HG03469 (cell line): Measurements from ENCODE around the gene LNPEP.
A peak's percentile ranks its signal among the peaks of the same experiment; 100 is the strongest.

Source experiments
- ATAC-seq: cut with Tn5 transposase; IDR thresholded peaks from one replicate; pipeline ENCODE4 v1.9.1; 2021; ENCODE audit warnings: mild to moderate bottlenecking, moderate library complexity, moderate number of reproducible peaks; ENCODE audit not compliant: unreplicated experiment

LNPEP gene

DNA sequence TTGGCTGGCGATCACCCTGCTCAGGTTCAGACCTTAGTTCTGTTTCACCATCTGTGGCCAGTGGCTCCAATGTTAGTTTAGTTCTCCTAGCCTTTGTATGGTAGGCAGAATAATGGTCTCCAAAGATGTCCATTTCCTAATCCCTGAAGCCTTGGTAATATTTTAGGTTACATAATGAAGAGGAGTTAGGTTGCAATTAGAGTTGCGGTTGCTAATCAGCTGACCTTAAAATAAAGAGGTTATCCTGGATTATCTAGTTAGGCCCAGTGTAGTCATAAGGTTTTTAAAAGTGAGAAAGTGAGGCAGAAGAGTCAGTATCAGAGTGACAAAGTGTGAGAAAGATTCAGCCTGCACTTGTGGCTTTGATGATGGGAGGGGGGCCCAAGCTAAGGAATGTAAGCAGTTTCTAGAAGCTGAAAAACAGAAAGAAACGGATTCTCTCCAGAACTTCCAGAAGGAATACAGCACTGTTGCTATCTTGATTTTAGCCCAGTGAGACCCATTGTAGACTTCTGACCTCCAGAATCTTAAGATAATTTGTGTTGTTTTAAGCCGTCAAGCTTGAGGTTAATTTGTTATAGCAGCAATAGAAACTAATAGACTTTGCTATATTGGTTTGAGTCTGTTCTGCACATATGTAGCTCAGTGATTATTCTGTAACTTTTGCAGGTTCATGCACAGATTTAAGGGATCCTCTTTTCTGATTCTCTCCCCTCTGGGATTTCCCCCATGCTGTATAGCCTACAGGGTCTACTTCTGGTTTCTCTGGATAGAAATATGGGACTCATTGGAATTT is 21.6 kb downstream of the LNPEP start:
- ATAC-seq: peak; percentile 53

DNA sequence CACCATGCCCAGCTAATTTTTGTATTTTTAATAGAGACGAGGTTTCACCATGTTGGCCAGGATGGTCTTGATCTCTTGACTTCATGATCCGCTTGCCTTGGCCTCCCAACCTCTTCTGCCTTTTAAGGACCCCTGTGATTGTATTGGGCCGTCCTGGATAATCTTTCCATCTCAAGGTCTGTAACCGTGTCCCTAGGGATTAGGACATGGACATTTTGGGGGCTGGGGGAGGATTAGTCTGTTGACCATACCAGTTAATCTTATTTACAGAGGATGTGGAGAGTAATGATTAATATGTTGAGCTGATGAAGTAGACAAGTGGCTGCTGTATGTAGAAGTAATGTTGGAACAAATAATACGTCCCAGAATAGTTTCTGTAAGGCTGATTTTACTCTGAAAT is 23.1 kb downstream of the LNPEP start:
- ATAC-seq: no peak

DNA sequence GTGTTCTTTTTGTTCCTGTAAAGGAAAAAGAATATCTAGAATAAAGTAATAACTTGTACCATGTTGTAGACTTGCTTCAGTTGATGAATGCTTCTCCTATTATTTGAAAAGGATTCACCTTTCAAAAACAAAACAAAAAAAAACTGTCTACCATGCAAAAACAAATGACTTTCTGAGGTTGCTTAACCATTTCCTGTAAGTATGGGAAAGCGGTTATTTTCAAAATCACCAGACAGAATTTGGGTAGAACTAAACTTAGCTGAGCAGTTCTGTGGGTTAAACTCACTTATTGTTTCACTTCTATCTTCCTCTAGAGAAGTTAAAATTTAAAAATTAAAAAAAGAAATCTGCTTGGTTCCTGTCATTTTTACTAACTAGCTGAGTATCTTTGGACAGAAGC is 25.2 kb downstream of the LNPEP start:
- peak; percentile 45 for ATAC-seq

DNA sequence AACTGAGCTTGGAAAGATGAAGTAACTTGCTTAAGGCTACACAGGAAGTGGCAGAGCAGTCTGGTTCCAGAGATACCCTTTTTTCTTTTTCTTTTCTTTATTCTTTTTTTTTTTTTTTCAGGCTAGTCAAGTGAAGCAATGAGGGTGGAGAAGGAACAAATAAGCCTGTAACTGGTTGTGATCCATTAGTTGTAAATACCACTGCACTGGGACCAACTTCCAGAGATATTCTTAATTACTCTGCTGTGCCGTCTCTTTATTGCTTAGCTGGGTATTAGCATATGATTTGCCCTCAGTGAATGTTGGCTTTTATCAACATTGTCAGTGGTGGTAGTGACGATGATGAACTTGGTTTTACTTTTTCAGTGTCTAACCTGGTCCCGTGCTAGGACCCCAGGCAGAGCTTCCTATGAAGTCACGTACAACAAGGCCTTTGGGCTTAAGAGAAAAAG is 26.7 kb downstream of the LNPEP start:
- no peak for ATAC-seq

DNA sequence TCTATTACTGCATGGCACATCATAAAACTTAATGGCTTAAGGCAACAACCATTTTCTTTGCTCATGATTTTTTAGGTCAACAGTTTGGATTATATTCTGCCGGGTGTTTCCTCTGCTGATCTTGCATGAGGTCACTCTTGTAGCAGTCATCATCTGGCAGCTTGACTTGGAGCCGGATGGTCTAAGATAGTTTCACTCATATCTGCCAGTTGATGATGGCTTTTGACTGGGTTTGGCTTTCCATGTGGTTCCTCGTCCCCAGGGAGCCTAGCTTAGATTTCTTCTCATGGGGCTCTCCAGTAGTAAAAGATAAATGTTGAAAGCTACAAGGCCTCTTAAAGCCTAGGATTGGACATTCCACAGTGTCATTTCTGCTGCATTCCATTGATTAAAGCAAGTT is 27.4 kb downstream of the LNPEP start:
- ATAC-seq: peak; percentile 43

DNA sequence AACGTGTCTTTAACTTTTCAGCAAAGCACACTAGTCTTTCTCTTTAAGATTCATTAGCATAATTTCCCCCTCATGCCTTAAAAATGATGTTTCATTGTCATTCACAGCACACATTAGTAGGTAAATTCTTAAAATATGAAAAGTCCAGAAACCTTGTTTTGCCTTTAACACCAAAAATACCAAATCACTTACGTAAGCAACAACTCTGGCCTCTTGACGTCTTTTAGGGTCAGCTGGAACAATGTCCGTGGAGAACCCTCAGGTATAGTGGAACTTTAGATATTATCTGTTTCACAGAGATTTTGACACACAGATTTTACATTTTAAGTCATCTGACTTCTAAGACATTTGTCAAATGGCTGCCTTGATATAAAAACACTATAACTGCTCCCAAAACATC is 30.9 kb downstream of the LNPEP start:
- ATAC-seq: no peak

DNA sequence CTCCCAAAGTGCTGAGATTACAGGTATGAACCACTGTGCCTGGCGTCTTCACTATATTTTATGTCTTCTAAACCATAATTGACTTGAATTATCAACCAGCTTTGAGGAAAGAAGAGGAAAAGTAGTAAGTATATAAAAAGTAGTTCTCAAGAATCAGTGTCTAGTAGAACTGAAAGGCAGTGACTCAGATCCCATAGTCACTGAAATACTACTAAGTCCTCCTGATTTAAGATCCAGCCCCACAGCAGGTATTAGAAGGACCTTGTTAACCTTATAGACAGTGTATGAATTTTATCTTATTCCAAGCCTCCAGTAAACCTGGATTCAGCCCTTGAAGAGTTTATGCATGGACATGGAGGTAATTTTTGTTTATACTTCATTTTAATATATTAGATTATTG is 31.5 kb downstream of the LNPEP start:
- no peak for ATAC-seq

DNA sequence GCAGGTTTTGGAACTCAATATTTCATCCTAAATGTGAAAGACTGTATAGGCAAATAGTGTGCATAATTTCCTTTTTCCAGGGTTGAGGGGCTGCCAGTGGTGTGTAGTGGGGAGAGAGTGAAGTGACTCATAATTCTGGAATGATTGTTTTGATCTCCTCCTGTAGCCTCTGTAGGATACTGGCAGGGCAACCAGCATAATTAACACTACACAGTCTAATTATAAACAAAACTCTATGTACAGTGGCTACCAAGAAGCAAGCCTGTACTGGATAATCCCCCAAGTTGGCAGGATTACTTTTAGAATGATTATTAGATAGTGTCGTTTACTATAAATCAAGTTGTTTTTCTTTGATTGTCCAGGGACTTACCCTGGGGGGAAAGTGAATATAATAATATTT is 32.2 kb downstream of the LNPEP start:
- ATAC-seq: no peak

DNA sequence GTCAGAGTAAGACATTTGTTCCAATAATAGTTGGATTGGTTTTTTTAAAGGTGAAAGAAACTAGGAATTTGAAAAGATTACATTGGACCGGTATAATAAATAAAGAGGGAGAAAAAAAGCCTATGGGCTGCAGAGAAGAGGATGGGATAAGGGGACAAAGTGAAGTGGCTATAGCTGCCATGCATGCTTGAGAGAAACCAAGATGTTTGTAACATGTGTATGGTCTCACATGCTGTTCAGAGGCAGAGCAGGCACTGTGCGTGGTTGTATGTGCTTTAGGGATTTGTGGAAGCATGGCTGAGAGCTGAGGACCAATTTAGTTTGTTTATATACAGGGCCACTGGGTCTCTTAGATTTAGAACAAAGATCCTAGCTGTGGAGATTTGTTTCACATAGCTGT is 32.7 kb downstream of the LNPEP start:
- no peak for ATAC-seq

DNA sequence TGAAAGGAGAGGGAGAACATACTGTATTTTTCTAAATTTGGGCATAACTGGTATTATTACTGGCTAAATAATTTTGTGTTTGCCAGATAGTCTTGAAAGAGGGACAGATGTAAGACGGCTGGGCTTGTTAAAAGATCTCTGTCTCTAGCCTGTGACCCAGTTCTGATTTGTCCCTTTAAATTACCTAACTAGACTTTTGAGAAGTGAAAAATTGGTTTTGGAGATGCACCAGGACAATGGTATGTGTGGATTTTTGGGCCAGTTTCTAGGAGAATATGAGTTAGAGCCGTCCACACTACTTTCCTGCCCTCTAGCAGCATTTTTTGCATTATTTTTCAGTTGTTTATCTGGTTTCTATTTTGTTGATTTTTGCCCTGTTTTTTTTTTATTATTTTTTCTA is 33.5 kb downstream of the LNPEP start:
- ATAC-seq: no peak

DNA sequence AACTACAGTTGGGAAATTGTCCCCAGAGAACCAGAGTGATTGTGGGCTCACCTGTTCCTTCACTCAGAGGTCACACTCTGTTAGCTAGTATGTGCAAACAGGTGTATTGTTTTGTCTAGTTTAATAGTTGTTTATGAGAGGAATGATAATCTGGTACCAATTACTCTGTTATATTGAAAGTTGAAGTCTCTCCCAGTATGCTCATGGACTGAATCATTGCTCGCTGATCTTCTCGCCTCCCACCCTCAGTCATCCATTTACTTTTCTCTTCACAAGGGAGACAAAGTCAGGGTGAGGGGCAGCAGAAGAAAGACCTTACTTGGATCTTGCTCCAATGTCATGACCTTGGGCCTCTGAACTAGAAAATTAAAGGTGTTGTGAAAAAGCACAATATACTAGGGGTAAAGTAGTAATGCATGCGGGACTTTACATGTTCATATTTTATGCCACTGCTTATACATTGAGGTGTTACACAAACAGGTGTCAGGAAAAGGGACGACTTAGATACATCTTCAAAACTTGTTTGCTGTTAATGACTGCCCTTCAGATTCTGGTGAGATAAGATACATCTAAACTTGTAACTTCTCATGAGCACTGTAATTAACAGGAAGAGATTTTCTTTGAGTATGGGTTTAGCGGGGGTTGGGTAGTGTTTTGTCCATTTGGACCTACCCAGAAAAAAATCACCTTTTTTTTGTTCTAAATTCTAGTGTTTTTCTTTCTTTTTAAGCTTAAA is 36.9 kb downstream of the LNPEP start:
- ATAC-seq: no peak

DNA sequence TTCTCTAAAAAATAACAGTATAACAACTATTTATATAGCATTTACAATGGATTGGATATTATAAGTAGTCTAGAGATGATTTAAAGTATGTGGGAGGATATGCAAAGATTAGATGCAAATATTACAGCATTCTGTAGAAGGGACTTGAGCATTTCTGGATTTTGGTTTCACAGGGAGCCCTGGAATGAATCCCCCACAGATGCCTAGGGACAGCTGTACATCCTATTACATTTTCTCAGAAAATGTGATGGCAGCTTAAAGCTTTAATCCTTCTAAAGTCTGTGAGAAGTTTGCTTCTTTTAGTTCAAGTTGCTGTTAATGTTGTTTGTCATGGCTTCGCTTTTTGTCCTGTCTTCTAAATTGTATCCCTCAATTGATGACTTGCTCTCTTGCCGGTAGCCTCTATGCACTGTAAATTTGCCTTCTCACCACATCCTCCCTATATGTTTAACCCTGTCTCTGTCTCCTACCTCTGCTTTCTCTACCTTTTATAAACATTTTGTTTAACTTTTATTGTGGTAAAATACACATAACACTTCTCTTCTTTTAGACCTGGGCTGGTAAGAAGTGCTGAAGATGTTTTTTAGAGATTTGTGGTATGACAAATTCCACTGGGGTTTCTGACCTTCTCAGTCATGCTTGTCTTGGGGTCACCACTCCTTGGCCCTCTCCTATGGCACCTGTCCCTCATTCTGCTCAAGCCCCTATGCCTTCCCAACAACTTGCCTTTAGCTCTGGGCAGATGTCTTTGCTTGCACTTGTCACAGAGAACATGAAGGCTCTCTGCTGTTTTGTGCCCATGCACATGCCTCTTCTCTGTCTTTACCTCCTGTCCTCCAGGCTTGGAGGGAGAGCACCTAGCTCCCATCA is 37.9 kb downstream of the LNPEP start:
- ATAC-seq: no peak

DNA sequence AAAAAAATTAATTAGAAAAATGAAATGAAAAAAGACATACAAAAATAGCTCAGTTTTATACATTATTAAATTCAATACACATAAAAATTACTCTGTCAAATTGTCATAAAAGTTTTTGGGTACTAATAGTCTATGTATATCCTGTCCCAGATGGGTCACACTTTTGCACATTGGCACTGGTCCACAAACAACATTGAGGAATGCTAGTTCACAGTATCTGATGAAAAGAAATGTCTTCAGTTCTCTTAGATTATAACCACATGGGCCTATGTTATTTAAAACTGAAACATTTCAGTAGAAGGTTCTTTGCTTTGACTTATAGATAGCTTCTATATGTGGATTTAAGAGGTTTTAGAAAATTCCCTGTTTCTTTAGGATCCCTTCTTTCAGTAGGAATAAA is 39.8 kb downstream of the LNPEP start:
- ATAC-seq: no peak

DNA sequence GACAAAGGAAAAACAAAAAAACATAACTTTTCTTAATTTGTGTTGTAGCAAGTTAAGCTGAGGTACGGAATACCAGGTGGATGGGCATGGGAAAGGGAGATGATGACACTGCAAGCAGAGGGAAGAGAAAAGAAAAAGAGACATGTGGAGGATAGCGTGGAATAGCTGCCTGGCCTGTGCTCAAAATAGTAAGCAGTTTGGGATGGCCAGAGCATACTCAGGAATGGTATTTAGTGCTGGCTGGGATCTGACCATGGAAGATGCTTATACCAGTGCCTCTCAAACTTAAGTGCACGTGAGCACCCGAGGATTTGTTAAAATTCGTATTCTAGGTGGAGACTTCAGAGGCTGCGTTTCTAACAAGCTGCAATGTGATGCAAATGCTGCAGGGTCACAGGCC is 41.3 kb downstream of the LNPEP start:
- ATAC-seq: no peak

DNA sequence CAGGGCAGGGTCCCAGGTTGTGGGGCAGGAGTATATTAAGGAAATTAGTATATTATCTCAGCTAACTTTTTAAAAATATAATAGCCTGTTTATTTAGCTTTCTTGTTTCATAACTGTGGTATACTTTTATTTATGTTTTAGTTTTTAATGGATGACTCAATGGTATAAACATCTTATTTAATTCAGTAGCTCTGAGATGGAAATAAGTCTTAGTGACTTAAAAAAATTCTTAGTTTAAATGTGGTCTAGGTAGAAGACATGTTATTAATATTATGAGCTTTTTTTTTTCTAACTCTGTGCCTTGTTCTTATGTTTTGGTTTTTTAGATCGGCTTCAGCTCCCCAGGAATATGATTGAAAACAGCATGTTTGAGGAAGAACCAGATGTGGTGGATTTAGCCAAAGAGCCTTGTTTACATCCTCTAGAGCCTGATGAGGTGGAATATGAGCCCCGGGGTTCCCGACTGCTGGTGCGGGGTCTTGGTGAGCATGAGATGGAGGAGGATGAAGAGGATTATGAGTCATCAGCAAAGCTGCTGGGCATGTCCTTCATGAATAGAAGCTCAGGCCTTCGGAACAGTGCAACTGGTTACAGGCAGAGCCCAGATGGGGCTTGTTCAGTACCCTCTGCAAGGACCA is 43.1 kb downstream of the LNPEP start:
- no peak for ATAC-seq

DNA sequence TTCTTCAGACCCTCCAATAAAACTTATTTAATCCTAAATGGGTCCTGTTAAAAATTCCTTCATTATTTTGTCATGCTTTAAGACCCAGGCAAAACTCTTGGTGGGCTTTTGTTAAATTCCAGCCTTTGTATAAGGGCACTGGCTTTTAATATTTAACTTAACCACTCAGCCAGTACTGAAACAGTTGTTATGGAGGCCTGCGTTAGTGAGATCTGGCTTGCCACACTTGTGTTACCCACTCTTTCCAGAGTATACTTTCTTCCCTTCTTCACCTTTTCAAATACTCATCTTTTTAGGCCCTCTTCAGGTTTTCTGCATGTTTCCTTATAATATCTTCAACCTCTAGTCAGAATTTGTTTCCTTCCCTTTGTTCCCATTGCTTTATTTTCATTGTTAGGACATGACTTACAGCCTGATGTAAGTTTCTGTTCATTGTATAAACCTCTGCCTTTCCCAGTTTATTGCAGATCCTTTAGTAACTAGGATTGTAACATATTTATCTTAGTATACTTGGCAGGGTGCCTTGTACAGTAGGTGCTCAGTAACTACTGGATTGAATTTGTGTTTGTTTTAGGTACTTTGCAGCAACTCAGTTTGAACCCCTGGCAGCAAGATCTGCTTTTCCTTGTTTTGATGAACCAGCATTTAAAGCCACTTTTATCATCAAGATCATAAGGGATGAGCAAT is 48.8 kb downstream of the LNPEP start:
- ATAC-seq: no peak

DNA sequence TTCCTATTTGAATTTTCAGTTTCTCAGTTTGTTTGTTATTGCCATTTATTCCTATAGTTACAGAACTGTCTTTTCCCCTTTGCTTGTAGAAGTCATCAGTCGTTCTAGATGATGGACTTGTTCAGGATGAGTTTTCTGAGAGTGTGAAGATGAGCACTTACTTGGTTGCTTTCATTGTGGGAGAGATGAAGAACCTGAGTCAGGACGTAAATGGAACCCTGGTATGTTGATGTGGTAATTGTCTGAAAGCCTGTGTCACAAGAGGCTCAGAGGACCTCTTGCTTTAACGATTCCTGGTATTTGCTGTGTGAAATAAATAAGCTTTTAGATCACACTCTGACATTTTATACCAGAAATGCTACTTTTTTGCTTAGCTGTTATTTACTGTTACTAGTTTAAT is 50.6 kb downstream of the LNPEP start:
- ATAC-seq: no peak

DNA sequence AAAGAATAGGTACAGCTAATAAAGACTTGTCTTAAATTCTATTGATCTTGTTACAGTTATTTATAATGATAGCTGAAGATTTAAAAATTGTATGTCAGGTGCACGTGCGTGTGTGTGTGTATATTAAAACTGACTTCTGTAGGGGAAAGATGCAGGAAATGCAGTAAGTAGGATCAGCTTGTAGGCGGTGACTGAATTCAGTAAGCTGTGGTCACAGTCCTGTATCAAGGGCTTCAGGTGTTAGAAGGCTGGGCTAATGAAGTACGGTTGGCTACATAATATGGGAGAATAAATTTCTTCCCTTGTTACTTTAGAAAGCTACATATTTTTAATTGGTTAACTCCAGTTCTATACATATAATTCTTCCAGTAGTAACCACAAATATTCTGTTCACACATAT is 54.2 kb downstream of the LNPEP start:
- no peak for ATAC-seq

DNA sequence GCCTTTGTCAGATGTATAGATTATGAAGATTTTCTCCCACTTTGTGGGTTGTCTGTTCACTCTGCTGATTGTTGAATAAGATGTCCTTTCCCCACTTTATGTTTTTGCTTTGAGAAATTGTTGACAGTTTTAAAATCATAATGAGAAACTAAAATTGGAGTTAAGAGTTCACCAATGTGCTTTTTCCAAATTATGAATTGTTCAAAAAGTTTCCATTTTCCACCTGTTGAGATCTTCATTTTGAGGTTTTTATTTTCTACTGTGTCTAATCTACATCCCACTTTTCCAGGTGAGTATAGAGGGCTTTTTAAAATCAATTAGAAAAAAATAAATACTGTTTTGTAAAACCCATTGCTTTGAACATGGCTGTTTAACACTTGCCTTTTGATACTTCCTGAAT is 55.8 kb downstream of the LNPEP start:
- ATAC-seq: no peak

DNA sequence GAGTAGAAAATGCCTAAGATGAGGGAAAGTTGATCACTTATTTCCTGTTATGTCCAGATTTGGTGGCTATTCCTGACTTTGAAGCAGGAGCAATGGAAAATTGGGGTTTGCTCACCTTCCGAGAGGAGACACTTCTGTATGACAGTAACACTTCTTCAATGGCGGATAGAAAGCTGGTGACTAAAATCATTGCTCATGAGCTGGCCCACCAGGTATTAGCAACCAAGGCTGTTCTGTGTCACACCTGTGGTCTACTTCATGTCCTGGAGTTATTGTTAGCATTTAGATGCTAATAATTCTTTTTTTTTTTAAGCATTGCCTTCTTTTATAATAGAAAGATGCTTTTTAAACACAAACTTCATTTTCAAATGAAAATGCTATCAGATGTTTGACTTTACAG is 57.9 kb downstream of the LNPEP start:
- no peak for ATAC-seq
